OCI-LY1 (cell line): ENCODE results near the gene SH3RF1.

Source experiments
- EZH2 ChIP-seq: fragments of 200-600 bp; sonication (generic), shearing (Covaris generic); IDR thresholded peaks from 2 replicates; pipeline ENCODE4 v1.8.0; 2017; ENCODE audit warnings: borderline replicate concordance, mixed run types, mild to moderate bottlenecking, antibody characterized with exemption, low read length, moderate library complexity, mixed read lengths
- TF ChIP-seq, protein P1 (sequence below): fragments of 200-600 bp; sonication (generic), shearing (Covaris generic); IDR thresholded peaks from 2 replicates; pipeline ENCODE4 v1.5.1; 2017; ENCODE audit warnings: mild to moderate bottlenecking, antibody characterized with exemption, low read length, moderate library complexity, mixed read lengths

DNA sequence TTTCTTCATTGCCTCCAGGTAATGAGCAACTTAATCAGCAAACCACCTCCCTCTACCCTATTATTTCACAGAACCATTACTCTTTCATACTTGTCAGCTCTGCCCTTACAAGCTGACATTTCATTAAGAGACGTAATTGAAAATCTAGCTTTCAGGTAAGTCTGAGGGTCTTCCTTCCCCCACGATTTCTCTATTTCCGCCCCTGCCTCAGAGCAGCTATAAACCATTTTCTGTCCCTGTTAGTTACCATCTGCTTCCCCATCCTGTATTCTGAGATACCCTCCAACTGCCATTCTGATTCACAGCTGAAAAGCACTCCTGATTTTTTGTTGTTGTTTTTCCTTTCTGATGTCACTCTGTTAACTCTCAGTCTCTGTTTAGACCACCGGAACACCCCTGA, 37.1 kb downstream of the SH3RF1 start:
- TF ChIP-seq, protein P1, sequence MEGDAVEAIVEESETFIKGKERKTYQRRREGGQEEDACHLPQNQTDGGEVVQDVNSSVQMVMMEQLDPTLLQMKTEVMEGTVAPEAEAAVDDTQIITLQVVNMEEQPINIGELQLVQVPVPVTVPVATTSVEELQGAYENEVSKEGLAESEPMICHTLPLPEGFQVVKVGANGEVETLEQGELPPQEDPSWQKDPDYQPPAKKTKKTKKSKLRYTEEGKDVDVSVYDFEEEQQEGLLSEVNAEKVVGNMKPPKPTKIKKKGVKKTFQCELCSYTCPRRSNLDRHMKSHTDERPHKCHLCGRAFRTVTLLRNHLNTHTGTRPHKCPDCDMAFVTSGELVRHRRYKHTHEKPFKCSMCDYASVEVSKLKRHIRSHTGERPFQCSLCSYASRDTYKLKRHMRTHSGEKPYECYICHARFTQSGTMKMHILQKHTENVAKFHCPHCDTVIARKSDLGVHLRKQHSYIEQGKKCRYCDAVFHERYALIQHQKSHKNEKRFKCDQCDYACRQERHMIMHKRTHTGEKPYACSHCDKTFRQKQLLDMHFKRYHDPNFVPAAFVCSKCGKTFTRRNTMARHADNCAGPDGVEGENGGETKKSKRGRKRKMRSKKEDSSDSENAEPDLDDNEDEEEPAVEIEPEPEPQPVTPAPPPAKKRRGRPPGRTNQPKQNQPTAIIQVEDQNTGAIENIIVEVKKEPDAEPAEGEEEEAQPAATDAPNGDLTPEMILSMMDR, result no peak
- no peak for TF ChIP-seq EZH2
